Measurements from ENCODE around the gene PTPRD. TPM values are rescaled to one million over a fixed set of nuclear protein-coding genes. Genes with fewer than 3 reads are reported as not detected.

The PTPRD gene
- total RNA-seq, 1 donor from 2014 or later, result 75.7 TPM

- Histone ChIP-seq H3K27ac (ENCODE audit: low read depth, low read length) (no peak overlapping the region), H3K4me3 (ENCODE audit: low read length in 3 of 3) (no peak overlapping the region), H3K9ac (ENCODE audit: low read depth in 1 of 3, low read length in 3 of 3) (no peak overlapping the region), H3K4me1 (ENCODE audit: control insufficient read depth in 3 of 3, insufficient read depth in 3 of 3, low read length in 3 of 3) (no peaks in the 10 kb centered on the region), H3K9me3 (ENCODE audit: control insufficient read depth in 3 of 3, low read length in 3 of 3) (no peaks in the 10 kb centered on the region), H3K36me3 (ENCODE audit: control insufficient read depth in 3 of 3, insufficient read depth in 3 of 3, low read length in 3 of 3) (no peaks in the 10 kb centered on the region), H3K27me3 (ENCODE audit: control insufficient read depth in 3 of 3, insufficient read depth in 3 of 3, low read length in 3 of 3) (no peaks in the 10 kb centered on the region)
Observed at GRCh38 chr9:10254338-10254737, 358.5 kb downstream of the PTPRD start.

DNA sequence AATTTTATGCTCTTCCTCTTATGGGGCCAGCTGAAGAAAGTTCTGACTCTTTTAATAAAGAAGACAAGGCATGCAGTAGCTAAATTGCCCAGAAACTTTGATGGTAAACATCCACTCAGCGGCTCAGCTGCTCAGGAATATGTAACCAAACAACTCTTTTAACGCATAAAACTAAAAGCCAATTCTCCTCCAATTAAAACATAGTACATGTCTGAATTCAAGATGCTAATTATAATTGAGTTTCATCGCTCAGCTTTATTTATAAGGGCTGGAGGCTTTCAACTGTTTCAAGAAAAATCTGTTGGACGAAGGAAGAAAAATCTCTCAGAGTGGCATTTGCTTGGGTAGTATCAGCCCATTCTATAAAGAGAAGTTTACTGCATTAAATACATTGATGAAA, 359.5 kb downstream of the PTPRD start:
- no peak overlapping the region for H3K4me3 ChIP-seq (ENCODE audit: low read length in 3 of 3)
- H3K9me3 ChIP-seq (ENCODE audit: control insufficient read depth in 3 of 3, low read length in 3 of 3), result no peaks in the 10 kb centered on the region
- no peaks in the 10 kb centered on the region for H3K4me1 ChIP-seq (ENCODE audit: control insufficient read depth in 3 of 3, insufficient read depth in 3 of 3, low read length in 3 of 3)
- H3K27me3 ChIP-seq (ENCODE audit: control insufficient read depth in 3 of 3, insufficient read depth in 3 of 3, low read length in 3 of 3), result no peaks in the 10 kb centered on the region
- H3K9ac ChIP-seq (ENCODE audit: low read depth in 1 of 3, low read length in 3 of 3), result no peak overlapping the region
- H3K27ac ChIP-seq (ENCODE audit: low read depth, low read length), result no peak overlapping the region
- H3K36me3 ChIP-seq (ENCODE audit: control insufficient read depth in 3 of 3, insufficient read depth in 3 of 3, low read length in 3 of 3), result no peaks in the 10 kb centered on the region

DNA sequence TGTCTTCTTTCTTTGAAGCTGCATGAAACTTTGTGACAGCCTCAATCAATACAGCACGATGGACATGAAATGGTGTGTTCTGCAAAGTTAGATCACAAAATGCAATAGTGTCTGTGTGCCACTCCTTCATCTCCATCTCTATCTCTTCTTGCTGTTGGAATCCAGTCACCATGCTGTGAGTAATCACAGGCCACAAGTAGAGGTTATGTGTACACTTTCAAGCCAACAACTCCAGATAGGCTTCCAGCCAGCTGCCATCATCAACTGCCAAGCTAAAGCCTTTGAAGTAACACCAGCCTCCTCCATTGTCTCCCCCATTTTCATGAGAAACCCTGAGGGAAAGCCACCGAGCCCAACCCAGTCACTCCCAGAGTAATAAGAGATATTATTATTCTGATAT, 360.6 kb downstream of the PTPRD start:
- H3K27ac ChIP-seq (ENCODE audit: low read depth, low read length), result no peak overlapping the region
- no peaks in the 10 kb centered on the region for H3K4me1 ChIP-seq (ENCODE audit: control insufficient read depth in 3 of 3, insufficient read depth in 3 of 3, low read length in 3 of 3)
- H3K9ac ChIP-seq (ENCODE audit: low read depth in 1 of 3, low read length in 3 of 3), result no peak overlapping the region
- H3K27me3 ChIP-seq (ENCODE audit: control insufficient read depth in 3 of 3, insufficient read depth in 3 of 3, low read length in 3 of 3), result no peaks in the 10 kb centered on the region
- H3K36me3 ChIP-seq (ENCODE audit: control insufficient read depth in 3 of 3, insufficient read depth in 3 of 3, low read length in 3 of 3), result no peaks in the 10 kb centered on the region
- H3K4me3 ChIP-seq (ENCODE audit: low read length in 3 of 3), result no peak overlapping the region
- H3K9me3 ChIP-seq (ENCODE audit: control insufficient read depth in 3 of 3, low read length in 3 of 3), result no peaks in the 10 kb centered on the region

DNA sequence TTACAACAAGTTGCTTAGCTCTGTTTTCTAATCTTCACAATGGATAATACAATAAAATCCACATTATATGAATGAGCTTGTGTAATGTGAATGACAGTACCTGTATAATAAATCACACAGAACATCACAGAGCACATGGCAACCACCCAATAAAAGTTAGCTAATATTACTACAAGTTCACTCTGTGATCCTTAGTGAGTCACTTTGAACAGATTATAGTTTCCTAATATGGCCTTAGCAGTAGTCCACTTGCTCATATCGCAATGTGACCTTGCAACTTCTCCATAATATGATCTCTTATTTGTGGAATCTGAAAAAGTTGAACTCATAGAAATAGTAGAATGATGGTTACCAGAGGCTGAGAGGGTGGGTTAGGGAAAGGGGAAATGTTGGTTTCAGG, 361.3 kb downstream of the PTPRD start:
- Histone ChIP-seq H3K9ac (ENCODE audit: low read depth in 1 of 3, low read length in 3 of 3) (no peak overlapping the region), H3K36me3 (ENCODE audit: control insufficient read depth in 3 of 3, insufficient read depth in 3 of 3, low read length in 3 of 3) (no peaks in the 10 kb centered on the region), H3K4me1 (ENCODE audit: control insufficient read depth in 3 of 3, insufficient read depth in 3 of 3, low read length in 3 of 3) (no peaks in the 10 kb centered on the region), H3K27me3 (ENCODE audit: control insufficient read depth in 3 of 3, insufficient read depth in 3 of 3, low read length in 3 of 3) (no peaks in the 10 kb centered on the region), H3K9me3 (ENCODE audit: control insufficient read depth in 3 of 3, low read length in 3 of 3) (no peaks in the 10 kb centered on the region), H3K4me3 (ENCODE audit: low read length in 3 of 3) (no peak overlapping the region), H3K27ac (ENCODE audit: low read depth, low read length) (no peak overlapping the region)

- no peaks in the 10 kb centered on the region for H3K36me3 ChIP-seq (ENCODE audit: control insufficient read depth in 3 of 3, insufficient read depth in 3 of 3, low read length in 3 of 3)
- H3K4me3 ChIP-seq (ENCODE audit: low read length in 3 of 3), result no peak overlapping the region
- no peak overlapping the region for H3K27ac ChIP-seq (ENCODE audit: low read depth, low read length)
- no peak overlapping the region for H3K9ac ChIP-seq (ENCODE audit: low read depth in 1 of 3, low read length in 3 of 3)
- H3K4me1 ChIP-seq (ENCODE audit: control insufficient read depth in 3 of 3, insufficient read depth in 3 of 3, low read length in 3 of 3), result no peaks in the 10 kb centered on the region
- no peaks in the 10 kb centered on the region for H3K9me3 ChIP-seq (ENCODE audit: control insufficient read depth in 3 of 3, low read length in 3 of 3)
- no peaks in the 10 kb centered on the region for H3K27me3 ChIP-seq (ENCODE audit: control insufficient read depth in 3 of 3, insufficient read depth in 3 of 3, low read length in 3 of 3)
Observed at GRCh38 chr9:10250219-10250618, 362.6 kb downstream of the PTPRD start.

DNA sequence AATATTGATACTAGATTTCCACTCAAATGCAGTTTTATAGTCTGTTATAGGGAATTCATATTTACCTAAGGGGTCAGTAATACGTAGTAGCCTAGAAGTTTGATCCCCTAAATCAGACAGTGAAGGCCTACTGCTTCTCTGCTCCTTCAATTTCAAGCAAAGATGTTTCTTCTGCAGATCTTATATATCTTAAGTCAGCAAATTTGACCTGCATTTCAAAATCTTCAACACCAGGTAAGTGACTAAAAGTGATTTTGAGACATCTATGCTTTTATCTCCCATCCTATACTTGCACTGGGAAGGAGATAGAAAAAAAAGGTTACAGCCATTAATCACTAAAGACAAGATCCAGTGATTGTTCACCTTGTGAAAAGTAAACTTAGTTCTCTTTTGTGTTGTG, 363.9 kb downstream of the PTPRD start:
- Histone ChIP-seq H3K27ac (ENCODE audit: low read depth, low read length) (no peak overlapping the region), H3K4me3 (ENCODE audit: low read length in 3 of 3) (no peak overlapping the region), H3K27me3 (ENCODE audit: control insufficient read depth in 3 of 3, insufficient read depth in 3 of 3, low read length in 3 of 3) (no peaks in the 10 kb centered on the region), H3K36me3 (ENCODE audit: control insufficient read depth in 3 of 3, insufficient read depth in 3 of 3, low read length in 3 of 3) (no peaks in the 10 kb centered on the region), H3K9ac (ENCODE audit: low read depth in 1 of 3, low read length in 3 of 3) (no peak overlapping the region), H3K4me1 (ENCODE audit: control insufficient read depth in 3 of 3, insufficient read depth in 3 of 3, low read length in 3 of 3) (no peaks in the 10 kb centered on the region), H3K9me3 (ENCODE audit: control insufficient read depth in 3 of 3, low read length in 3 of 3) (no peaks in the 10 kb centered on the region)

DNA sequence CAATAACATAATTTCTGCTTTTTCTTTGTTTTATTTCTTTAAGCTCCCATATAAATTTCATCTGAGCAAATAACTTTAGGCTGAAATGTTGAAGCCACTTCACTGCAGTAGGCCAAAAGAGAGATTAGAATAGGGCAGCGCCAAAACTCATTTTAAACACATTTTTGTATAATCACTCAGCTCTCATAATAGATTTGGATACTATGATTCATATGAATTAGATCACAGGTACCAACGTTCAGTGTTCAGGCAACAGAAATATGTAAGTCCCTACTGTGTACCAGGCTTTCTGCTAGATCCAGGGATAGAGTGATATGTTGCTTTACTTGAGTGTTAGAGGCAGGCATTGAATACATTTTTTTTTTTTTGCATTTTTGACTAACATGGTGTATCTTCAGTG, 370.5 kb downstream of the PTPRD start:
- H3K27me3 ChIP-seq (ENCODE audit: control insufficient read depth in 3 of 3, insufficient read depth in 3 of 3, low read length in 3 of 3), result no peaks in the 10 kb centered on the region
- no peak overlapping the region for H3K9ac ChIP-seq (ENCODE audit: low read depth in 1 of 3, low read length in 3 of 3)

DNA sequence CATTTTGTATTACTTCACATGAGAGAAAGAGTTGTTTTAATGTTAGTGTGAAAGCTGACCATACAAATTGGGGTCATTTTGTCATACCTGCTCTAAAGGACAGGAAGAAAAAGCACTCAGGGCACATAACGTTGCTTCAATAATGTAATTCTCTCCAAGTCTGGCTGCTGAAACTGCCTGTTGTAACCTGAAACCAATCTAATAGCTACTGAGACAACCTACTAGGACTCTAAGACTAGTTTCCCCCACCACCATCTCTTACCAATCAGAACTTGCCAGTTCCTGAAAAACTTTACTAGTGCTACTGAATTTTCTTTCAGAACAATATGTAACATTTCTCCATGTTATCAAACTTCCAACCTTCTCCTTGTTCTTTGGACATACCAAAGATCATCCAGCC, 374.7 kb downstream of the PTPRD start:
- Histone ChIP-seq H3K27me3 (ENCODE audit: control insufficient read depth in 3 of 3, insufficient read depth in 3 of 3, low read length in 3 of 3) (no peaks in the 10 kb centered on the region), H3K27ac (ENCODE audit: low read depth, low read length) (no peak overlapping the region), H3K9me3 (ENCODE audit: control insufficient read depth in 3 of 3, low read length in 3 of 3) (no peaks in the 10 kb centered on the region), H3K4me3 (ENCODE audit: low read length in 3 of 3) (no peak overlapping the region), H3K9ac (ENCODE audit: low read depth in 1 of 3, low read length in 3 of 3) (no peak overlapping the region), H3K4me1 (ENCODE audit: control insufficient read depth in 3 of 3, insufficient read depth in 3 of 3, low read length in 3 of 3) (no peaks in the 10 kb centered on the region), H3K36me3 (ENCODE audit: control insufficient read depth in 3 of 3, insufficient read depth in 3 of 3, low read length in 3 of 3) (no peaks in the 10 kb centered on the region)

More for the DNA sequence above, 370.5 kb downstream of the PTPRD start:
- H3K4me1 ChIP-seq (ENCODE audit: control insufficient read depth in 3 of 3, insufficient read depth in 3 of 3, low read length in 3 of 3), result no peaks in the 10 kb centered on the region
- no peak overlapping the region for H3K27ac ChIP-seq (ENCODE audit: low read depth, low read length)
- H3K36me3 ChIP-seq (ENCODE audit: control insufficient read depth in 3 of 3, insufficient read depth in 3 of 3, low read length in 3 of 3), result no peaks in the 10 kb centered on the region
- no peaks in the 10 kb centered on the region for H3K9me3 ChIP-seq (ENCODE audit: control insufficient read depth in 3 of 3, low read length in 3 of 3)
- no peak overlapping the region for H3K4me3 ChIP-seq (ENCODE audit: low read length in 3 of 3)

- Histone ChIP-seq H3K9me3 (ENCODE audit: control insufficient read depth in 3 of 3, low read length in 3 of 3) (no peaks in the 10 kb centered on the region), H3K27ac (ENCODE audit: low read depth, low read length) (no peak overlapping the region), H3K27me3 (ENCODE audit: control insufficient read depth in 3 of 3, insufficient read depth in 3 of 3, low read length in 3 of 3) (no peaks in the 10 kb centered on the region), H3K4me1 (ENCODE audit: control insufficient read depth in 3 of 3, insufficient read depth in 3 of 3, low read length in 3 of 3) (no peaks in the 10 kb centered on the region), H3K4me3 (ENCODE audit: low read length in 3 of 3) (no peak overlapping the region), H3K36me3 (ENCODE audit: control insufficient read depth in 3 of 3, insufficient read depth in 3 of 3, low read length in 3 of 3) (no peaks in the 10 kb centered on the region), H3K9ac (ENCODE audit: low read depth in 1 of 3, low read length in 3 of 3) (no peak overlapping the region)
Observed at GRCh38 chr9:10237584-10237983, 375.2 kb downstream of the PTPRD start.

- Histone ChIP-seq H3K9me3 (ENCODE audit: control insufficient read depth in 3 of 3, low read length in 3 of 3) (no peaks in the 10 kb centered on the region), H3K27me3 (ENCODE audit: control insufficient read depth in 3 of 3, insufficient read depth in 3 of 3, low read length in 3 of 3) (no peaks in the 10 kb centered on the region), H3K36me3 (ENCODE audit: control insufficient read depth in 3 of 3, insufficient read depth in 3 of 3, low read length in 3 of 3) (no peaks in the 10 kb centered on the region), H3K9ac (ENCODE audit: low read depth in 1 of 3, low read length in 3 of 3) (no peak overlapping the region), H3K4me3 (ENCODE audit: low read length in 3 of 3) (no peak overlapping the region), H3K27ac (ENCODE audit: low read depth, low read length) (no peak overlapping the region), H3K4me1 (ENCODE audit: control insufficient read depth in 3 of 3, insufficient read depth in 3 of 3, low read length in 3 of 3) (no peaks in the 10 kb centered on the region)
Observed at GRCh38 chr9:10236161-10236560, 376.6 kb downstream of the PTPRD start.

DNA sequence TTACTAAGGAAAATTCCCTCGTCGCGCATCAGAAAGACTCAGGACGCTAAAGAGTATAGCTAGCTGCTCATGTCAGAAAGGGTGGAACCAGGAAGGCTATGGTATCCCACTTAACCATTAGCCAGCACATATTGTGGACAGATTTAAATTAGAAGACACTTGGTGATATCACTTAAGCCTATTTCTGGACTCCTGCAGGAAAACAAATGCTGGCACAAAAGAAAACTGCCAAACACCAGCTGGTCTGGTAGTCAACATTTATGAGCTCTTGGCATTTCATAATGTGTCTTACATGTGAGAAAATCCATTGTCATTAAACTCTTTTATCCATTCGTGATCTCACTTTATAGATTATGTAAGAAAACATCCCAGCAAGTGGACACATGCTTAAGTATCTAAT, 377.4 kb downstream of the PTPRD start:
- no peaks in the 10 kb centered on the region for H3K36me3 ChIP-seq (ENCODE audit: control insufficient read depth in 3 of 3, insufficient read depth in 3 of 3, low read length in 3 of 3)
- H3K27me3 ChIP-seq (ENCODE audit: control insufficient read depth in 3 of 3, insufficient read depth in 3 of 3, low read length in 3 of 3), result no peaks in the 10 kb centered on the region
- no peaks in the 10 kb centered on the region for H3K4me1 ChIP-seq (ENCODE audit: control insufficient read depth in 3 of 3, insufficient read depth in 3 of 3, low read length in 3 of 3)
- no peak overlapping the region for H3K27ac ChIP-seq (ENCODE audit: low read depth, low read length)
- H3K4me3 ChIP-seq (ENCODE audit: low read length in 3 of 3), result no peak overlapping the region
- no peaks in the 10 kb centered on the region for H3K9me3 ChIP-seq (ENCODE audit: control insufficient read depth in 3 of 3, low read length in 3 of 3)
- no peak overlapping the region for H3K9ac ChIP-seq (ENCODE audit: low read depth in 1 of 3, low read length in 3 of 3)
